ENCODE results near the gene ATRN.

The ATRN gene

DNA sequence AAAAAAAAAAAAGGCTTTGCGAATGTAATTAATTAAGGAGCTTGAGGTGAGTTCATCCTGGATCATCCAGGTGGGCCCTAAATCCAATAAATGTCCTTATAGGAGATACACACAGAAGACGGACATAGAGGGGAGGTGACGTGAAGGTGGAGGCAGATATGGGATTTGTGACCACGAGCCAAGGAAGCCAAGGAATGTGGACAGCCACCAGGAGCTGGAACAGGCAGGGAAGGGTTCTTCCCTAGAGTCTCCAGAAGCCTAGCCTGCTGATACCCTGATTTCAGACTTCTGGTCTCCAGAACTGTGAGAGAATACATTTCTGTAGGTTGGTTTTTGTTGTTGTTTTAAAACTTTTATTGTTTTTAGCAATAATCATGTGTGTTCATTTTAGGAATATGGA, 6.7 kb upstream of the ATRN start:
- H3K27ac ChIP-seq (ENCODE audit: extremely low read depth, low read depth, low read length), result no peak overlapping the region
- CTCF ChIA-PET, result no interaction called here

DNA sequence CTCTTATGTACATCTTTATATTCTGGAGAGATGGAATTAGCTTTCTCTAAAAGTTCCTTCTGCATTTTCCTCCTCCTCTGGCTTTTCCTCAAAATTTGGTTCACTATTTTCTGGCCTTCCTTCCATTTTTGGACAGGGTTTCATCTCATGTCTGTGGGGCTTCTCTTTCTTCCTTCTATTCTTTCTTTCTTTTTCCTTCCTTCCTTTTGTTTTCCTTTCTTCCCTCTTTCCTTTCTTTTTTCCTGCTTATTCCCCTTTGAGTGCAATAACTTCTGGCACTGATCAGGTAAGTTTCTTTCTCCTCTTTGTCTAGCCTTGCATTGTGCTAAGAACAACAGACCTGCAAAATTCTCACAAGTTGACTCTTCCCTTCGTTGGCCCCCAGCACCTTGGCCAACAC, 5.5 kb upstream of the ATRN start:
- no peak overlapping the region for H3K4me3 ChIP-seq (ENCODE audit: low read depth, low read length)
- ChIA-PET CTCF (interaction anchor here (1.2 kb wide), 1 partner anchor 12 kb away, joined by 3 read pairs; no protein-coding TSS in a partner anchor), POLR2A (no interaction called here)
- H3K4me1 ChIP-seq (ENCODE audit: control insufficient read depth, insufficient read depth, low read length), result no peaks in the 10 kb centered on the region
- no peak overlapping the region for H3K27ac ChIP-seq (ENCODE audit: extremely low read depth, low read depth, low read length)
- H3K36me3 ChIP-seq (ENCODE audit: control insufficient read depth in 2 of 2, insufficient read depth in 1 of 2, low read length in 2 of 2), result no peaks in the 10 kb centered on the region
- TF ChIP-seq WT1 (tag by site-specific recombination; IDR thresholded peaks at IDR 0.05), result no peak
- peak; percentile 68 for TF ChIP-seq ZNF366 (tag by site-specific recombination; conservative IDR thresholded peaks at IDR 0.05)
- H3K9me3 ChIP-seq (ENCODE audit: control insufficient read depth, insufficient read depth, low read depth, low read length), result no peaks in the 10 kb centered on the region

More for the DNA sequence above, 6.7 kb upstream of the ATRN start:
- Histone ChIP-seq H3K4me3 (ENCODE audit: low read depth, low read length) (no peak overlapping the region), H3K9me3 (ENCODE audit: control insufficient read depth, insufficient read depth, low read depth, low read length) (no peaks in the 10 kb centered on the region), H3K36me3 (ENCODE audit: control insufficient read depth in 2 of 2, insufficient read depth in 1 of 2, low read length in 2 of 2) (no peaks in the 10 kb centered on the region), H3K4me1 (ENCODE audit: control insufficient read depth, insufficient read depth, low read length) (no peaks in the 10 kb centered on the region)
- POLR2A ChIA-PET, result no interaction called here
- no peak for TF ChIP-seq ZNF354C (tag by site-specific recombination; IDR thresholded peaks at IDR 0.05; ENCODE audit: borderline replicate concordance, low read depth)
- TF ChIP-seq, protein P1, sequence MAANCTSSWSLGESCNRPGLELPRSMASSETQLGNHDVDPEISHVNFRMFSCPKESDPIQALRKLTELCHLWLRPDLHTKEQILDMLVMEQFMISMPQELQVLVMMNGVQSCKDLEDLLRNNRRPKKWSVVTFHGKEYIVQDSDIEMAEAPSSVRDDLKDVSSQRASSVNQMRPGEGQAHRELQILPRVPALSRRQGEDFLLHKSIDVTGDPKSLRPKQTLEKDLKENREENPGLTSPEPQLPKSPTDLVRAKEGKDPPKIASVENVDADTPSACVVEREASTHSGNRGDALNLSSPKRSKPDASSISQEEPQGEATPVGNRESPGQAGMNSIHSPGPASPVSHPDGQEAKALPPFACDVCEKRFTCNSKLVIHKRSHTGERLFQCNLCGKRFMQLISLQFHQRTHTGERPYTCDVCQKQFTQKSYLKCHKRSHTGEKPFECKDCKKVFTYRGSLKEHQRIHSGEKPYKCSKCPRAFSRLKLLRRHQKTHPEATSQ (tag by site-specific recombination; IDR thresholded peaks at IDR 0.05), result no peak
- TF ChIP-seq ZNF544 (tag by site-specific recombination; IDR thresholded peaks at IDR 0.05), result no peak
- TF ChIP-seq ZNF324 (tag by site-specific recombination; IDR thresholded peaks at IDR 0.05), result no peak
- TF ChIP-seq GLI2 (tag by site-specific recombination; IDR thresholded peaks at IDR 0.05; ENCODE audit: borderline replicate concordance, low read depth), result no peak
- TF ChIP-seq ZNF670 (tag by site-specific recombination; IDR thresholded peaks at IDR 0.05; ENCODE audit: low read depth), result no peak
- TF ChIP-seq, protein P2, sequence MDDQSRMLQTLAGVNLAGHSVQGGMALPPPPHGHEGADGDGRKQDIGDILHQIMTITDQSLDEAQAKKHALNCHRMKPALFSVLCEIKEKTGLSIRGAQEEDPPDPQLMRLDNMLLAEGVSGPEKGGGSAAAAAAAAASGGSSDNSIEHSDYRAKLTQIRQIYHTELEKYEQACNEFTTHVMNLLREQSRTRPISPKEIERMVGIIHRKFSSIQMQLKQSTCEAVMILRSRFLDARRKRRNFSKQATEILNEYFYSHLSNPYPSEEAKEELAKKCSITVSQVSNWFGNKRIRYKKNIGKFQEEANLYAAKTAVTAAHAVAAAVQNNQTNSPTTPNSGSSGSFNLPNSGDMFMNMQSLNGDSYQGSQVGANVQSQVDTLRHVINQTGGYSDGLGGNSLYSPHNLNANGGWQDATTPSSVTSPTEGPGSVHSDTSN (CRISPR knock-in tag; IDR thresholded peaks at IDR 0.05), result no peak
- TF ChIP-seq ZNF777 (tag by site-specific recombination; IDR thresholded peaks at IDR 0.05; ENCODE audit: borderline replicate concordance), result no peak

DNA sequence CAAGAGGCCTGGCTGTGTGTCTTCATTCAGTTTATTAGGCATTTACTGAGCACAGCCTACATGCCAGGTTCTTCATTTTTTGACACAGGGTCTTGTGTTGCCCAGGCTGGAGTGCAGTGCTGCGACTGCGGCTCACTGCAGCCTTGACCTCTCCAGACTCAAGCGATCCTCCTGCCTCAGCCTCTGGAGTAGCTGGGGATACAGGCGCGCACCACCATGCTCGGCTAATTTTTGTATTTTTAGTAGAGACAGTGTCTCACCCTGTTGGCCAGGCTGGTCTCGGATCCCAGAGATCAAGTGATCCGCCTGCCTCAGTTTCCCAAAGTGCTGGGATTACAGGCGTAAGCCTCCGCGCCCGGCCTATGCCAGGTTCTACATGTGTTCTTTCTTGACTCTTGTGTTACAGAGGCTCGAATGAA, 601 bp upstream of the ATRN start:
- Histone ChIP-seq H3K4me3 (ENCODE audit: low read depth, low read length) (peak overlapping the region; percentile 81), H3K27ac (ENCODE audit: extremely low read depth, low read depth, low read length) (peak overlapping the region; percentile 73), H3K4me1 (ENCODE audit: control insufficient read depth, insufficient read depth, low read length) (peaks cover 6% of the 10 kb centered on the region; the same call in 1 of the 2 replicates), H3K9me3 (ENCODE audit: control insufficient read depth, insufficient read depth, low read depth, low read length) (no peaks in the 10 kb centered on the region), H3K36me3 (ENCODE audit: control insufficient read depth in 2 of 2, insufficient read depth in 1 of 2, low read length in 2 of 2) (no peaks in the 10 kb centered on the region)
- ChIA-PET CTCF (interaction anchor here (0.6 kb wide), 1 partner anchor 214 kb away, joined by 3 read pairs; no protein-coding TSS in a partner anchor), POLR2A (interaction anchor here (0.5 to 1.3 kb wide), 4 partner anchors 9 to 241 kb away, joined by 4 to 12 read pairs (median 4); partner anchors contain the start of gene DNAAF9)
- TF ChIP-seq ZNF394 (tag by site-specific recombination; IDR thresholded peaks at IDR 0.05; ENCODE audit: borderline replicate concordance) (0 out of 2 replicates have a peak, but pooled peaks have one; percentile 39), ZNF560 (tag by site-specific recombination; IDR thresholded peaks at IDR 0.05; ENCODE audit: borderline replicate concordance) (no peak), ZNF391 (tag by site-specific recombination; IDR thresholded peaks at IDR 0.05; ENCODE audit: borderline replicate concordance, low read depth) (no peak), KLF8 (tag by site-specific recombination; IDR thresholded peaks at IDR 0.05) (no peak)

DNA sequence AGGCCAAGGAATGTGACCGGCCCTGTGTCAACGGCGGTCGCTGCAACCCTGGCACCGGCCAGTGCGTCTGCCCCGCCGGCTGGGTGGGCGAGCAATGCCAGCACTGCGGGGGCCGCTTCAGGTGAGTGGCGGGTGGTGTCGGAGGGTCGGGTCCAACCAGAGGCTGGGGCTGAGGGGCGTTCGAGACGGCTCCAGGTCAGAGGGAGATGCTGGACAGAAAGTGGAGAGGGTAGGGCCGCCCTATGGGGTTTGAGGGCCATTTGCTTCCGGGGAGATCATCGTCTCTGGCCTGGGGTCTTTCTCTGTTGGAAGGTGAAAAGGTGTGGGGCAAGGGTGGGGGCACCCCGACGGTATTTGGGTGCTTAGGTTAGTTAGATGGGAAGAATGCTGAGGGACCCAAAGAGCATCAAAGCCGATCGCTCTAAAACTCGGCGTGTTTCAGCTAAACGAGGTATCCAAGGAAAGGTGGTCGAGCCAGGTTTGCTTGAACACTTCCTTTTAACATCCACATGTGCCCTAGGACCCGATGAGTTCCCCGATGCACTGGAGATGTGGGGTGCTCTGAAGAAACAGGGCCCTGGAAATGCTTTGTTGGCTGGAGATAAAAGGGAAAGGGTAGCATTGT, 691 bp downstream of the ATRN start:
- ChIA-PET POLR2A (no interaction called here), CTCF (no interaction called here)
- TF ChIP-seq, protein P3, sequence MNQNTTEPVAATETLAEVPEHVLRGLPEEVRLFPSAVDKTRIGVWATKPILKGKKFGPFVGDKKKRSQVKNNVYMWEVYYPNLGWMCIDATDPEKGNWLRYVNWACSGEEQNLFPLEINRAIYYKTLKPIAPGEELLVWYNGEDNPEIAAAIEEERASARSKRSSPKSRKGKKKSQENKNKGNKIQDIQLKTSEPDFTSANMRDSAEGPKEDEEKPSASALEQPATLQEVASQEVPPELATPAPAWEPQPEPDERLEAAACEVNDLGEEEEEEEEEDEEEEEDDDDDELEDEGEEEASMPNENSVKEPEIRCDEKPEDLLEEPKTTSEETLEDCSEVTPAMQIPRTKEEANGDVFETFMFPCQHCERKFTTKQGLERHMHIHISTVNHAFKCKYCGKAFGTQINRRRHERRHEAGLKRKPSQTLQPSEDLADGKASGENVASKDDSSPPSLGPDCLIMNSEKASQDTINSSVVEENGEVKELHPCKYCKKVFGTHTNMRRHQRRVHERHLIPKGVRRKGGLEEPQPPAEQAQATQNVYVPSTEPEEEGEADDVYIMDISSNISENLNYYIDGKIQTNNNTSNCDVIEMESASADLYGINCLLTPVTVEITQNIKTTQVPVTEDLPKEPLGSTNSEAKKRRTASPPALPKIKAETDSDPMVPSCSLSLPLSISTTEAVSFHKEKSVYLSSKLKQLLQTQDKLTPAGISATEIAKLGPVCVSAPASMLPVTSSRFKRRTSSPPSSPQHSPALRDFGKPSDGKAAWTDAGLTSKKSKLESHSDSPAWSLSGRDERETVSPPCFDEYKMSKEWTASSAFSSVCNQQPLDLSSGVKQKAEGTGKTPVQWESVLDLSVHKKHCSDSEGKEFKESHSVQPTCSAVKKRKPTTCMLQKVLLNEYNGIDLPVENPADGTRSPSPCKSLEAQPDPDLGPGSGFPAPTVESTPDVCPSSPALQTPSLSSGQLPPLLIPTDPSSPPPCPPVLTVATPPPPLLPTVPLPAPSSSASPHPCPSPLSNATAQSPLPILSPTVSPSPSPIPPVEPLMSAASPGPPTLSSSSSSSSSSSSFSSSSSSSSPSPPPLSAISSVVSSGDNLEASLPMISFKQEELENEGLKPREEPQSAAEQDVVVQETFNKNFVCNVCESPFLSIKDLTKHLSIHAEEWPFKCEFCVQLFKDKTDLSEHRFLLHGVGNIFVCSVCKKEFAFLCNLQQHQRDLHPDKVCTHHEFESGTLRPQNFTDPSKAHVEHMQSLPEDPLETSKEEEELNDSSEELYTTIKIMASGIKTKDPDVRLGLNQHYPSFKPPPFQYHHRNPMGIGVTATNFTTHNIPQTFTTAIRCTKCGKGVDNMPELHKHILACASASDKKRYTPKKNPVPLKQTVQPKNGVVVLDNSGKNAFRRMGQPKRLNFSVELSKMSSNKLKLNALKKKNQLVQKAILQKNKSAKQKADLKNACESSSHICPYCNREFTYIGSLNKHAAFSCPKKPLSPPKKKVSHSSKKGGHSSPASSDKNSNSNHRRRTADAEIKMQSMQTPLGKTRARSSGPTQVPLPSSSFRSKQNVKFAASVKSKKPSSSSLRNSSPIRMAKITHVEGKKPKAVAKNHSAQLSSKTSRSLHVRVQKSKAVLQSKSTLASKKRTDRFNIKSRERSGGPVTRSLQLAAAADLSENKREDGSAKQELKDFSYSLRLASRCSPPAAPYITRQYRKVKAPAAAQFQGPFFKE (tag by site-specific recombination; IDR thresholded peaks at IDR 0.05; ENCODE audit: borderline replicate concordance), result no peak

More for the DNA sequence above, 691 bp downstream of the ATRN start:
- peak overlapping the region; percentile 81 for H3K4me3 ChIP-seq (ENCODE audit: low read depth, low read length)
- peak overlapping the region; percentile 73; the same call in 1 of the 2 replicates for H3K27ac ChIP-seq (ENCODE audit: extremely low read depth, low read depth, low read length)
- no peaks in the 10 kb centered on the region for H3K36me3 ChIP-seq (ENCODE audit: control insufficient read depth in 2 of 2, insufficient read depth in 1 of 2, low read length in 2 of 2)
- H3K9me3 ChIP-seq (ENCODE audit: control insufficient read depth, insufficient read depth, low read depth, low read length), result no peaks in the 10 kb centered on the region
- peaks cover 6% of the 10 kb centered on the region; the same call in 1 of the 2 replicates for H3K4me1 ChIP-seq (ENCODE audit: control insufficient read depth, insufficient read depth, low read length)
